Esophagus squamous epithelium (tissue), 4 donors: ENCODE data around the gene ASXL1.

Source experiments
- POLR2A ChIP-seq, 4 donors: fragments of 450-650 bp; IDR thresholded peaks; one replicate each; pipeline ENCODE4 v1.6.1; 2017; ENCODE audit warnings: antibody characterized with exemption in 4 of 4, mild to moderate bottlenecking in 4 of 4, moderate library complexity in 3 of 4
- TF ChIP-seq, protein P1 (sequence below), 6 experiments: fragments of 450-650 bp in 4 of 6; fragments of 200-600 bp in 2 of 6; sonication (generic) in 2 of 6; IDR thresholded peaks; one replicate each; pipeline ENCODE4 v1.5.1; 2016 to 2019; ENCODE audit warnings: antibody characterized with exemption in 6 of 6, mild to moderate bottlenecking in 4 of 6, moderate library complexity in 4 of 6

DNA sequence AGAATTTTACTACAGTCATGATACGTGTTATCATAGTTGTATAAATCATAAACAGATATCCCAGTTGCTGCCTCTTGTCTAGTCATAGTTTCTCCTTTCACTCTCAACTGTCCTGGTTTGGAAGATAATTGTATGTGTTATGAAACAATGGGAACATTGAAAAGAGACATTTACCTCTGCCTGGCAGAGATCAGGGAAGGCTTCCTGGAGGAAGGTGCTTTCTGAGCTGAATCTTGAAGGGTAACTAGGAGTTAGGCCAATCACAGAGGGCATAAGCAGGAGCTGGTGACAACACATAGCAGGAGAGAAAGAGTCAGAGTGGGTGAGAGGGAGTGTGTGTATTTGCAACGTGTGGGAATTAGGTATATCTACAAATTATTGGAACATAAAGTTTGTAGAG is 5.4 kb downstream of the ASXL1 start:
- TF ChIP-seq, protein P1, sequence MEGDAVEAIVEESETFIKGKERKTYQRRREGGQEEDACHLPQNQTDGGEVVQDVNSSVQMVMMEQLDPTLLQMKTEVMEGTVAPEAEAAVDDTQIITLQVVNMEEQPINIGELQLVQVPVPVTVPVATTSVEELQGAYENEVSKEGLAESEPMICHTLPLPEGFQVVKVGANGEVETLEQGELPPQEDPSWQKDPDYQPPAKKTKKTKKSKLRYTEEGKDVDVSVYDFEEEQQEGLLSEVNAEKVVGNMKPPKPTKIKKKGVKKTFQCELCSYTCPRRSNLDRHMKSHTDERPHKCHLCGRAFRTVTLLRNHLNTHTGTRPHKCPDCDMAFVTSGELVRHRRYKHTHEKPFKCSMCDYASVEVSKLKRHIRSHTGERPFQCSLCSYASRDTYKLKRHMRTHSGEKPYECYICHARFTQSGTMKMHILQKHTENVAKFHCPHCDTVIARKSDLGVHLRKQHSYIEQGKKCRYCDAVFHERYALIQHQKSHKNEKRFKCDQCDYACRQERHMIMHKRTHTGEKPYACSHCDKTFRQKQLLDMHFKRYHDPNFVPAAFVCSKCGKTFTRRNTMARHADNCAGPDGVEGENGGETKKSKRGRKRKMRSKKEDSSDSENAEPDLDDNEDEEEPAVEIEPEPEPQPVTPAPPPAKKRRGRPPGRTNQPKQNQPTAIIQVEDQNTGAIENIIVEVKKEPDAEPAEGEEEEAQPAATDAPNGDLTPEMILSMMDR (IDR thresholded peaks at IDR 0.05): no peak
- TF ChIP-seq POLR2A (IDR thresholded peaks at IDR 0.05): no peak
